Fibroblast of skin of scalp (primary cell): ENCODE results near the gene RPN1.
"Not testable (repeated sequence)": the region's sequence is repeated elsewhere in the genome, so short reads cannot be mapped to it uniquely, and the experiment has no call there.

Experiments
- DNase-seq: peaks from one replicate; pipeline ENCODE4 v3.0.0-alpha.2; 2013

The RPN1 gene

DNA sequence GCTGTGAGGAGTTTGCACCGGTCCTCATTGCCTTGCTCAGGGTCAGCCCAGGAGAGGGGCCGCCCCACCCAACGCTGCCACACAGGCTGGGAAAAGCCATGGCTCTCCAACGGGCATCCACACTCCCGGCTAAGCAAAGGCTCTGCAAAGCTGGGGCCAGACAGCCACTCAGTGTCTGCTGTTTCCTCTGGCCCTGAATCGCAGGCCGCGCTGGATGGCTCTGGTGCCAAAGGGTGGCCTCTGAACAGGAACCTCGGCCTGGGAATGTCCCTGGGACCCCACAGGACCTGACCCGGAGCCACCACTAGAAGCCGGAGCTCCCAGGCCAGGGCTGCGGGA is 42.9 kb downstream of the RPN1 start:
- no peak for DNase-seq

DNA sequence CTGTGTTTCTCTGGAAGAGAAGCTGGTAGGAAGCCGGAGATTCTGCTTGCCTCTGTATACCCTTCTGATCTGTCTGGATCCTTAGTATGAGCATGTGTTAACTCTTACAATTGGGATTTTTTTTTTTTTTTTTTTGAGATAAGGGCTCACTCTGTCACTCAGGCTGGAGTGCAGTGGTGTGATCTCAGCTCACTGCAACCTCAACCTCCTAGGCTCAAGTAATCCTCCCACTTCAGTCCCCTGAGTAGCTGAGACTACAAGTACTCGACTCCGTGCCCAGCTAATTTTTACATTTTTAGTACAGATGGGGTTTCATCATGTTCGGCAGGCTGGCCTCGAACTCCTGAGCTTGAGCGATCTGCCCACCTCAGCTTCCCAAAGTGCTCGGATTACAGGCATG is 44.5 kb downstream of the RPN1 start:
- no peak for DNase-seq

DNA sequence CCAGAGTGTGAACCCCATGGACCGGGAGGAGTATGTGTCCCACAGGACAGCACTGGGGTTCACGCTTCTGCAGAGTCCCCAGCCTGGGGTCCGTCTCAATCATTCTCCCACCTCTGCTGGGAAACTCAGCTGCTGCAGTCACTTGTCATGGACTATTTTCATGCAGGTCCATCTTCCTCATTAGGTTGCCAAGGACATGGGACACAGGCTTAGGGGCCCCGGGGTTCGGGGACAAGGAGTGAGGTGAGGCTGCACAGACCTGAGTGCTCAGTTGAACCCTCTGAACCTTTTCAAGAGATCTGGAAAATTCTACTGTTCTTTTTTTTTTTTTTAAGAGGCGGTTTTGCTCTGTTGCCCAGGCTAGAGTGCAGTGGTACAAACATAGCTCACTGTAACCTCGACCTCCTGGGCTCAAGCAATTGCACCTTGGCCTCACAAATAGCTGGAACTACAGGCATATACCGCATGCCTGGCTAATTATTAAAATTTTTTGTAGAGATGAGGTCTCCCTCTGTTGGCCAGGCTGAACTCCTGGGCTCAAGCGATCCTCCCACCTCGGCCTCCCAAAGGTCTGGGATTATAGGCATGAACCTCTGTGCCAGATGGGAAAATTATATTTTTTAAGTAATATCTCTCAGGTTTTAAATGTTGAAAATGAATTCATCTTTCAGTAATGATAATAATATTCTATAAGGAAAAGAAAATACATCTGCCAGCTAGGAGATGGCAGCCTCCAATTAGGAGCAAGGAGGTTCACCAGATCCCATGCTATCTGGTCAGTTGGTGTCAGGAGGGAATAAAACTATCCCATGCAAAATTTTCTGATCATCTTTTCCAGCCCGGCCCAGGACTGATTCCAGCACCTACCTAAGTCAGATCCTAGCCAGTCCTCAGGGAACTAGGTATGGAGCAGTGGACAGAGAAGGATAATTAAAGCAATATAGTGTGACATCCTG is 45.2 kb downstream of the RPN1 start:
- no peak for DNase-seq

DNA sequence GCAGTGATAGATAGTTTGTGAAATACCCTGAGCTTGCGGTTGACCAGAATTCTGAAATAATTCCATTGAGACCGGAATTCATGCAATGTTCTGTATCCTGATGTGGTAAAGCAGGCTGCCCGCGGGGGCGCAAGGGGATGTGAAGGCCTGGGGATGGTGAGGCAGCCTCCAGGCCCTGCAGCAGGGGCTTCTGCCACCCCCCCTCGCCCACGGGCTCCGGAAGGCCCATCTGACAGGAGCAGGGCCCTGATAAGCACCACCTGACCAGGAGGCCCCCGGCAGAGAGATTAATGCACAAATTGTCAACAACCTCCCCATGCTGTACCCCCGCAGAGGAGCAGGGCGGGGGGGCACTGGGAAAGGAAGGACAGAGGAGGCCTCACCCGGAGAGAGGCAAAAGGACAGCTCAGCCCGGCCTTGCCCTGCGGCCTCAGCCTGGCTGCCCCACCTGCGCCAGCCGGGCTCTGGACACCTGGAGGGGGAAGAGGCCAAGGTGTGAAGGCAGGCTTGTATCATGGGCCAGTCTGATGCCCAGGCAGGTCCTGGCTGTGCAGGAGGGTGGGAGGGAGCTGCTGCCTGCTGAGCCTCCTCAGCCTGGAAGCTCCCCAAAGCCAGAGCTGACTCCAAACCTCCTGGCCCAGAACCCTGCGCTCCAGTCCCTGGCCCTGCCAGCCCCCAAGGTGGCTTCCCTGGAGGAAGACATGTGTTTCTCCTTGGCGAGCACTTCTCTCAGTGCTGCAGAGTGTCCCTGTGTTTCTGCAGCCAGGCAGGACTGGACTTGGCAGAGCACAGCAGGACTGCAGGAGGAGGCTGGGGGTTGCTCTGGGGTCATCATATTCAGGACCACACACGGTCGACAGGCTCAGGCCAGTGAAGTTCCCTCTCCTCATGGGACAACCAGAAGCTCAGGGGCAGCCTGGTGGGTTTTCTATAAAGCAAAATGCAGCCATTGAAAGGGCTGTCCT is 46.5 kb downstream of the RPN1 start:
- DNase-seq, result peak; percentile 17

DNA sequence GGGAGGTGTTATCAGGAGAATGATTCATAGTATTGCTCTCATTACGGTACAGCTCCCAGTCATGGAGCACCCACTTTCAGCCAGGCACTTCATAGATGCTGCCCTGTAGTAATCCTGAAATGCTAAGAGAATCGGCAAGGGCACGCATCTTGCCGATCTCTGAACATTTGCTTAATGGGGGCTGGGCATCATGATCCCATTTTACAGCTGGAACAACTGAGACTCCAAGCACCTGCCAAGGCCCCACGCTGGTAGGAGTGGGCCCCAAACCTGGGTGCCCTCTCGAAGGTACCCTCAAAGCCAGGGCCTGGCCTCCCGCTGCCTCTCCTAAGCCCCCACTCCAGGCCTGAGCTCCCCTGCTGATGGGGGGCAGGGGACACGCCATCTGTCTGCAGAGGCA is 47.3 kb downstream of the RPN1 start:
- no peak for DNase-seq

DNA sequence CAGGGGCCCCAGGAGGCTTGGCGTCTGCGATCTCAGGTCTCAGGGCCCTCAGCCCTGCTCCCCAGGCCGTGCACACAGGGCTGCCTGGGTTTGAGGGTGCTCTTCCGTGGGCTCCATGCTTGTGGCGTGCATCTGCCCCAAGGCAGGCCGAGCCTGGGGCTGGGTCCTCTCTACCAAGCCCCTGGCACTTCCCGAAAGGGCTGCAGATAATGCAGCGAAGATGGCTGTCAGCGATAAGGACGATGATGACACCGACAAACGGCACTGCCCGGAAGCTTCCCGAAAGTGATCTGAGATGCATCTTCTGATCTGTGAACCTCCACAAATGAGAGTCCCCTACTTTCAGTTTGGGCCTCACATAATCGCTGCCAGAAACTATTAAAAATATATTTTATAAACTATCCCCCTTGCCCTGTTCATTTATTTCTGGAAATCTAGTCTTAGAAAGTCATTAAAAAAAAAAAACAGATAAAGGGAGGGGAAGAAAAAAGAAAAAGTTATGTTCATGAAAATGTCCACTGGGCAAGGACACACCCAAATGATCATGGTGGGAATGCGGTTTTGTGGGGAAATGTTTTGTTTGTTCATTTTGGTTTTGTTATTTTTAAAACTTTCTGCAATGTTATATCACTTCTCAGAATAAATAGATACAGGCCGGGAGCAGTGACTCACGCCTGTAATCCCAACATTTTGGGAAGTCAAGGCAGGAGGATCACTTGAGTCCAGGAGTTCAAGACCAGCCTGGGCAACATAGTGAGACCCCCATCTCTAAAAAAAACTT is 51.5 kb downstream of the RPN1 start:
- DNase-seq, result no peak

DNA sequence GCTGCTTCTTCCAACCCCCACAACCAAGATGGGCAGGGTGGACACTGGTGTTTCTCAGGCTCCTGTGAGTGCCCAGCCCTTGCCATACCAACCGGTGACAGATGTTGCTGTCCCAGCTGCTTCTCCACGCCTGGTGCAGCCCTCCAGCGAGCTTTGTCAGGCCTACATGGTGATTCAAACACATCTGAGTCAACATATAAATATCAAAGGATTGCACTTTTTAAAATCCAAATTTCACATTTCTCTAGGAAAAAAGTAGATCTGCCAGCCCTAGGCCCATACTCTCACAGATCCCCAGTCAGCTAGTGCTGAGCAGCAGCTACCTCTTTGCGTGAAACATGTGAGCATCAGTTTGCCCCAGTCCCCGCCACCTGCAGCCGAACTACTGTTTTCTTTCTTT is 52.7 kb downstream of the RPN1 start:
- peak; percentile 42 for DNase-seq

DNA sequence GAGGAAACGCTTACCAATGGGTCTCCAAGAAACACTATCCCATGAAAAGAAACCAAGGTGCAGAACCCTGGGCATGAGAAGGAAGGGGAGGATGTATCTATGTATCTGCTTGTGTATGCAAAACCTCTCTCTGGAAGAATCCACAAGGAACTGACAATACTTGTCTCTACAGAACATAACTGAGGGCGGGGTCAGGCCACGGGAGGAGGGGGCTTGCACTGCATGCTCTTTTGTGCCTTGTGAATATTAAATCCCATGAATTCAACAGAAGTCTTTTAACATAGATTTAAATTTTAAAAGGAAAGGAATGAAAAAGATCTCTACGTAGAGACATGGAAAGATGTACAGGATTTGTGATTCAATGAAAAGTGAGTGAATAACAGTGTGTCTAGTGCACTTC is 57.8 kb downstream of the RPN1 start:
- no peak for DNase-seq

DNA sequence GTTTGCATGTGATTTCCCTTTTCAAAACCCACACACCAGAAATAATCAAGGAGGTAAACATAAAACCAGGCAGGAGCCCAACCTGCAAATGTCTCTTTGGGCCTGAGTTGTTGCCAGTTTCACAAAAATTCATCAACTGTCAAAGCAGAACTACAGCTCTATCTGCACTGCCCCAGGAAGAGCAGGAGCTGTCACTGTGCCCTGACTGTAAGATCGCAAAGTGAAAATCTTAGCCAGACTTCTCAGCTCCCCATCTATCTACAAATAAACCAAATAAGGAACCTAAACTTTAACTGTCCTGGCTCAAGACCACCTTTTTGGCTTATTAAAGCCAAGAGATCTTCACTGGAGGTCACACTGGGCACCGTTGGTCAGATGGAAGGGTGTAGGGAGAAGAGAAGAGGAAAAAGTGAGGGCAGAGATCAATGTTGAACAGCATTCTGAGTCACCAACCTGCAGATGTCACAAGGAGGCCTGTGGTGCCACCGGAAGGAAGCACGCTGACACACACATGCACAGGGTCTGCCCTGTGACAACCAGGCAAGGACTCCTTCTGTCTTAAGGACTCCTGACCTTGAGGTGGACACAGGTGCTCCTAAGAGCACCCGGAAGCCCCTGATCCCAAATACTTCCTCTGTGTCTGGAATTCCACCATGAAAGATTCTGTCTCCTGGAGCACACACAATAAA is 58.7 kb downstream of the RPN1 start:
- no peak for DNase-seq

DNA sequence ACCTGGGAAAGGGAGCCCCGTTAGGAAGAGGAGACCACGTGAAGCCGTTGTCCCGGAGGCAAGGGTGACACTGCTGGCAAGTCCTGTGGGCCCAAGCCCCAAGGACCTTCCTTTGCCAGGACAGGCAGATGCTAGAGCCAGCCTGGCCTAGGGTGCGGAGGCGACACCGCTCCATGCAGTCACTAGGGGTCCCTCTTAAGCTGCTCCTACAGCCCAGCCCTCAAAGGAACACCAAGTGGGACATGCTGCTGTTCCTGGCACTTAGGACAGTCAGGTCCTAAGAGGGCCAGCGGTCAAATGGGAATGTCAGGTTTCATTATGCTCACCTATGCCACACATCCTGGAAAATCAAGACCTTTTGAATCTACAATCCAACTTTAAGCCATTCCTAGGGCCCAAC is 59.7 kb downstream of the RPN1 start:
- no peak for DNase-seq

DNA sequence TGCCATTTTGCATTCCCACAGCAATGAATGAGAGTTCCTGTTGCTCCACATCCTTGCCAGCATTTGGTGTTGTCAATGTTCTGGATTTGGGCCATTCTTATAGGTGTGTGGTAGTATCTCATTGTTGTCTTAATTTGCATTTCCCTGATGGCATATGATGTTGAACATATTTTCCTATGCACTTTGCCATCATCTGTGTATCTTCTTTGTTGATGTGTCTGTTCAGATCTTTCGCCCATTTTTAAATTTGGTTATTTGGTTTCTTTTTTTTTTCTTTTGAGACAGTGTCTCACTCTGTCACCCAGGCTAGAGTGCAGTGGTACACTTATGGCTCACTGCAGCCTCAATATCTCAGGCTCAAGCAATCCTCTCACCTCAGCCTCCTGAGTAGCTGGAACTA is 60.6 kb downstream of the RPN1 start:
- not testable (repeated sequence) for DNase-seq

DNA sequence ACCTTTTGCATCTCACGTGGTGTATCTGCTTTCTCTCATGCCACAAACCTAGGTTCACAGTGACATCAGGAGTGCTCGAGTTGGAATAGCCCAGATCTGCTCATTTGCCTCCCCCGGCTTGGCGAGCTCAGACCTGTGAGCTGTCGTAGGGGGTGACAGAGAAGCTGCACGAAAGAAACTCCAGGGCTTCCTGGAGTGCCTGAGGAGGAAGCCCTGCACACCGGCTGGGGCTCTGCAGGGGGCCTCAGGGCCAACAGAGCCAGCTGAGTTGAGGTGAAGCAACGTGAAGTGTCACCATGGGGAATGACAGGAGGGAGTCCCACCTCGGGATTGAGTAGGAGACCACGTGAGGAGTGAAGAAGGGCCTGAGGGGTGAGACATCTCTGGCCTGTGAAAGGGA is 62.5 kb downstream of the RPN1 start:
- DNase-seq, result no peak

DNA sequence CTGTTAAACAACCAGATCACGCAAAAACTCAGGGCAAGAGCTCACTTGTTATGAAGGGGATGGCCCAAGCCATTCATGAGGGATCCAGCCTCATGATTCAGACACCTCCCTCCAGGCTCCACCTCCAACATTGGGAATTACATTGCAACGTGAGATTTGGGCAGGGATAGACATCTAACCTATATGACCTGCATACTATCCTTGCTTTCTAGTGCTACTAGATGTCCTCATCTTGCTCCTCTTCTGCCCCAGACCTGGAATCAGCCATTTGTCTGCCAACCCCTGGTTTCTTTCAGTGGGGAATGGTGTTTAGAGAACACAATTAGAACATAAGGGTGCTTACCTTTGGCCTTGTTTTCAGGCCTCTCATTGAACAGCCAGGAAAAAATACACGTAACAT is 63.2 kb downstream of the RPN1 start:
- no peak for DNase-seq

DNA sequence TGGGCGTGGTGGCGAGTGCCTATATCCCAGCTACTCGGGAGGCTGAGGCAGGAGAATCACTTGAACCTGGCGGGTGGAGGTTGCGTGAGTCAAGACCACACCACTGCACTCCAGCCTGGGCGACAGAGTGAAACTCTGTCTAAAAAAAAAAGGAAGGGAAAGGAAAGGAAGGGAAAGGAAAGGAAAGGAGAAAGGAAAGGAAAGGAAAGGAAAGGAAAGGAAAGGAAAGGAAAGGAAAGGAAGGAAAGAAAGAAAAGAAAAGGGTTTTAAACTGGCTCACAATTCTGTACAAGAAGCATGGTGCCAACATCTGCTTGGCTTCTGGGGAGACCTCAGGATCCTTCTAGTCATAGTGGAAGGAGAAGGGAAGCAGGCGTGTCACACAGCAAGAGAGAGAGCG is 63.7 kb downstream of the RPN1 start:
- DNase-seq, result not testable (repeated sequence)

DNA sequence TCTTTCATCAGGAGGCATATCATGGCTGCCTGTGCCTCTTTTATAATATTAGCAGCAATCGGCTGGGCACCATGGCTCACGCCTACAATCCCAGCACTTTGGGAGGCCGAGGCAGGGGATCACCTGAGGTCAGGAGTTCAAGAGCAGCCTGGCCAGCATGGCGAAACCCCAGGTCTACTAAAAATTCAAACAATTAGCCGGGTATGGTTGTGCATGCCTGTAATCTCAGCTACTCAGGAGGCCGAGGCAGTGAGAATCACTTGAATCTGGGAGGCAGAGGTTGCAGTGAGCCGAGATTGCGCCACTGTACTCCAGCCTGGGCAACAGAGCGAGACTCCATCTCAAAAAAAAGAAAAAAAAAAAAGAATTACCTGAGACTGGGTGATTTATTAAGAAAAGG is 64.2 kb downstream of the RPN1 start:
- not testable (repeated sequence) for DNase-seq

DNA sequence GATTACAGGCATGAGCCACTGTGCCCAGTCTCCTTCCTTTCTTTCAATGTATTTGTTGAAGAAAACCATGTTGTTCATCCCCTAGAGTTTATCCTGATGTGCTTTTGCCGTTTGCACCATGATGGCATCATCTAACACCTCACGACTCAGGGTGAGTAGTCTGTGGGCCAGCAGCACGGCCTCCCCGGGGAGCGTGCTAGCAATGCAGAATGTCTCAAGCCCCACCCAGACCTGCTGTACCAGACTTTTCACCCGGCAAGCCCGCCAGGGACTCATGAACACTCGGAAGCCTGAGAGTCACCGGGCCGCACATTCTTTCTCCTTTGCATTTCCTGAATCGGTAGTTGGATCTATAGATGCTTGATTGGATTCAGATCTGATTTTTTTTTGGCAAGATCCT is 64.6 kb downstream of the RPN1 start:
- DNase-seq, result peak; percentile 60

DNA sequence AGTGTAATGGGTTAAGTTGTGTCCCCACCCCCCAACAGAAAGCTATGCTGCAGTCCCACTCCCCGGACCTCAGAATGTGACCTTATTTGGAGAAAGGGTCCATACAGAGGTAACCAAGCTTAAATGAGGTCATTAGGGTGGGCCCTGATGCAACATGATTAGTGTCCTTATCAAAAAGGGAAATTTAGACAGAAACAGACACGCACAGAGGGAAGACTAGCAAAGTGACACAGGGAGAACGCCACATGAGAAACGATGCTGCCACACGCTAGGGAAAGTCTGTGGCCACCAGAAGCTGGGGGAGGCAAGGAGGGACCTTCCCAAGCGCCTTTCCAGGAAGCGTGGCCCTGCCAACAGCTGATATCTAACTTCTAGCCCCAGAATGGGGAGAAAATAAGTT is 65.4 kb downstream of the RPN1 start:
- DNase-seq, result no peak

DNA sequence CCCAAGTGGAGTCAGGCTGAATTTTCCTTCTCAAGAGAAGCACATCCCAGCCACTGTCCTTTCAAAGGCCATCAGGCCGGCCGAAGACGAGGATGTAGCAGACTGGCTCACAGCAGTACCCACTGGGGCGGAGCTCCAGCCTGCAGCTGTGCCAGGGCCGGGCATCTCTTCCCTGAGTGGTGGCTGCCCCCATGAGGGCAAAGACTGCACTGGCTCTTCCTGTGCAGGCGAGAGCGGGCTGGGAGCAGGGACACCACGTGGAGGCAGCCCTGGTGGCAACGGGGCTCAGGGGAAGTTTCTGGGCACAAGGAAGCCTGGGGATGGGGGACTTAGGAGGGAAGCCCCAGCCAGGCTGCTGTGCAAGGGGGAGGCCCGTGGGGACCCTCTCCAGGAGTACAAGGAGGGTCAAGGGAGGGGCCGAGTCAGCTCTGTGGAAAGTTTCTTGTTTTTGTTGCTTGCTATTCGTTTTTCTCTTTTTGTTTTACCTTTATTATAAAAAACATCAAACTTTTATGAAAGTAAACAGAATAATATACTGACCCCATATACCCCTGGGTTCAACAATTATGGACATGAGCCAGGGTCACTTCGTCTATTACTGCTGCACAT is 66.1 kb downstream of the RPN1 start:
- peak; percentile 75 for DNase-seq

DNA sequence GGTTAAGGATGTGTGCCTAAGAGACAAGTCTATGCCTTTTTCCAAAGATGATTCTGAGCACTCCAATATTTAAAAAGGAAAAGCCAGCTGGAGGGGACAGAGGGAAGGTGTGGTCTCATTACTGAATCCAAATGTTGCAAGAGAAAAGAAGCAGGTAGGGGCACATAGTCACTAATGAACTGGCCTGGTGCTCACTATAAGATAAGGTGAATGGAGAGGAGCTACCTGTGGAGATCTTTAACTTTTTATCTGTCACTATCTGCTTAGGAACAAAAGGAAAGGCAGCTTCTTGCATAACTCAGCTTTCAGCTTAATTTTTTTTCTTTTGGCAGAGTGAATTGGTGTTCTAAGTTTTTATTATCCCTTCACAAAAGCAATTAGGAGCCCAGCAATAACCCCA is 69.1 kb downstream of the RPN1 start:
- no peak for DNase-seq

DNA sequence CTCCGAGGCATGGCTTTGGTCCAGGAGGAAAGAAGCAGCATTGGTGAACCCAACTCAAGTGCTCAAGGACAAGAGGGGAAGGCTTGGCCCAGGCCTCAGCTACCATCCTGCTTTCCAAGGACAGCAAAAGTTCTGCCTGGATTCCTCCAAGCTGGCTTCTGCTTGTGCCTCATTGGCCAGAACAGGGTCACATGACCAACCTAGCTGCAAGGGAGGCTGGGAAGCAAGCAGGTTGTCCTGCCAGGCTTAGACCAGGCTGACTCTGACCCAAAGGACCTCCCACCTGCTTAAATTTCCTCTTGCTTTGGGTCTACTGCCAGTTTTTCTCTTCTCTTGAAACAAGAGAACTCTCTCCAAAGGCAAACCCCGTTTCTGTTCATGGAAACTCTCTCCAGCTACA is 70.7 kb downstream of the RPN1 start:
- DNase-seq, result no peak

DNA sequence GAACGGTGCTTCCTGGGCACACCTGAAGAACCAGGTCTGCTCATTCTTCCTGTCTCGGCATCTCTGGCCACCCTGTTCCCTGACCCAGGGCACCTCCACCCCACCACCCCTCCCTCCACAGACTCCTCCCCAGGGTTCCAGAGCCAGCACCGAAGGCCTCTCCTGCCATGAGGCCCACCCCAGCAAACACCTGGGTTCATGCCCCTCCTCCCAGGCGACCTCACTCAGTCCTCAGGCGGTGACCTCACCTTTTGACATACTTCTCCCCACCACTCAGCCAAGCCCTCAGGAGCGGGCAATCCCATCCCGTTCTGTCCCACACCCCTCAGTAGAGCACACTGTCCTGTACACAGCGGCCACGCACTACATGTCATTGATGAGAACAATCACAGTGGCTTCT is 72.3 kb downstream of the RPN1 start:
- no peak for DNase-seq

DNA sequence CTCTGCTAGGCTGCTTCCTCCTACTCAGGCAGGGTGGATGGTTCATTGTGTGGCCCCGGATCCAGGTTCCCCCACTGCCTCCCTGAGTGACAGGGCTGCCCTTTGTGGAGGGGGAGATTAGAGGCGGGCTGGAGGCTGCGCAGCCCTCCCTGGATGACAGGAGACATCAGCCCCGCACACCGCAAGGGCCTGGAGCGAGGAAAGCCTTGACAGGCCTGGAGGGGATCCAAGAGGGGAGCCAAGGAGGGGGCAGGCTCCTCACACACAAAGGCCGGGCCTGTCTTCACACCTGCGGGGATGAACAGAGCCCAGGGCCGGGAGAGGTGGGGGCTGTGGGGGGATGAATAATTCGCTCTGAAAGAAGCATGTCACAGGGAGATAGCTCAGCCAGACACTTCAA is 72.9 kb downstream of the RPN1 start:
- no peak for DNase-seq
